Lower leg skin (tissue), 4 donors: ENCODE measurements around the gene ELAPOR1. TPM values are rescaled to one million over a fixed set of nuclear protein-coding genes. Genes with fewer than 3 reads are reported as not detected.

ENCODE experiments used
- DNase-seq, 2 donors: peaks; one replicate each; pipeline ENCODE4 v3.0.0-alpha.2; 2019; ENCODE audit warnings: low spot score in 2 of 2
- H3K4me3 ChIP-seq: fragments of 200-600 bp; sonication (generic); 2 replicates; pipeline ENCODE4 v1.5.1; 2017; ENCODE audit warnings: mild to moderate bottlenecking, low read depth; ENCODE audit not compliant: poor library complexity, severe bottlenecking
- CTCF ChIP-seq, 3 donors: fragments of 450-650 bp; IDR thresholded peaks; one replicate each; pipeline ENCODE4 v1.5.1; 2016; ENCODE audit warnings: antibody characterized with exemption in 3 of 3, mild to moderate bottlenecking in 3 of 3, moderate library complexity in 2 of 3
- POLR2A ChIP-seq, 2 donors: fragments of 450-650 bp; IDR thresholded peaks; one replicate each; pipeline ENCODE4 v1.6.1; 2016 to 2017; ENCODE audit warnings: antibody characterized with exemption in 2 of 2, mild to moderate bottlenecking in 1 of 2, moderate library complexity in 1 of 2
- WGBS, 2 donors: methylation state at CpG; one replicate each; pipeline ENCODE4 v1.1.5; 2018; 5-methylcytosine and 5-hydroxymethylcytosine counted together
- intact Hi-C: fragments of 100-400 bp; cut with DNase I; formaldehyde crosslinking; loops from one replicate; pipeline ENCODE4 v1.15.0; 2023; ENCODE audit warnings: low total_unique reads
- total RNA-seq, 4 donors: library from RNA; depleted of rRNA; stranded (reverse); fragments of >200 nt; gene quantifications; one replicate each; pipeline ENCODE4 v1.1.0, GENCODE V29; 2016

Gene ELAPOR1
- total RNA-seq, 4 donors from 2014 or later = 16.4 to 60.0 (median 33.9) TPM

GRCh38 chr1:109111386-109112055, 2.4 kb upstream of the ELAPOR1 start:
- TF ChIP-seq CTCF (IDR thresholded peaks at IDR 0.05) (no peak), POLR2A (IDR thresholded peaks at IDR 0.05) (no peak)
- 59 to 67% methylated on average over 5 of the region's 5 CpGs for WGBS, 2 donors
- intact Hi-C loops = loop anchor here (5.0 kb wide), 1 partner anchor 349 kb away; no protein-coding TSS in a partner anchor
- DNase-seq = no peak
- no peak overlapping the region for H3K4me3 ChIP-seq

- no peak for DNase-seq
- H3K4me3 ChIP-seq = no peak overlapping the region
- WGBS, 2 donors = 20 to 23% methylated on average over 10 of the region's 10 CpGs
- no peak for TF ChIP-seq POLR2A (IDR thresholded peaks at IDR 0.05)
- TF ChIP-seq CTCF (IDR thresholded peaks at IDR 0.05) = no peak
- intact Hi-C loops = loop anchor here (5.0 kb wide), 1 partner anchor 350 kb away; no protein-coding TSS in a partner anchor
Measured at GRCh38 chr1:109112056-109112651, 1.8 kb upstream of the ELAPOR1 start.

- intact Hi-C loops = loop anchor here (5.0 kb wide), 1 partner anchor 350 kb away; no protein-coding TSS in a partner anchor
- WGBS, 2 donors = 6% methylated on average over 29 to 31 of the region's 31 CpGs
- peak; percentile 91 to 98 for DNase-seq
- no peak overlapping the region for H3K4me3 ChIP-seq
- TF ChIP-seq POLR2A (IDR thresholded peaks at IDR 0.05) (no peak), CTCF (IDR thresholded peaks at IDR 0.05) (peak in 1 of 3 donors; percentile 66)
Measured at GRCh38 chr1:109112652-109113285, 1.1 kb upstream of the ELAPOR1 start.

GRCh38 chr1:109114342-109114674, 393 bp downstream of the ELAPOR1 start:
- 9 to 15% methylated on average over 5 to 12 of the region's 12 CpGs for WGBS, 2 donors
- TF ChIP-seq CTCF (IDR thresholded peaks at IDR 0.05) (no peak), POLR2A (IDR thresholded peaks at IDR 0.05) (no peak)
- no peak overlapping the region for H3K4me3 ChIP-seq
- no peak for DNase-seq
- intact Hi-C loops = loop anchor here (5.0 kb wide), 1 partner anchor 352 kb away; no protein-coding TSS in a partner anchor

GRCh38 chr1:109115685-109116084, 1.8 kb downstream of the ELAPOR1 start:
- TF ChIP-seq CTCF (IDR thresholded peaks at IDR 0.05) = no peak
- TF ChIP-seq POLR2A (IDR thresholded peaks at IDR 0.05) = no peak
- 96 to 98% methylated on average over 2 of the region's 2 CpGs for WGBS, 2 donors
- DNase-seq = no peak
- intact Hi-C loops = no loop called here
- no peak overlapping the region for H3K4me3 ChIP-seq
